K562 (cell line): Measurements from ENCODE around the gene SAFB. TPM values are rescaled to one million over a fixed set of nuclear protein-coding genes. Genes with fewer than 3 reads are reported as not detected.

Experiments
- CREBBP ChIP-seq: IDR thresholded peaks from one replicate; pipeline ENCODE4 v1.6.1; 2012; ENCODE audit warnings: low read depth, mild to moderate bottlenecking, control low read depth, inconsistent platforms, low read length
- KLF16 ChIP-seq: IDR thresholded peaks from 2 replicates; pipeline ENCODE4 v1.6.1; 2016; ENCODE audit warnings: antibody characterized with exemption
- NFE2 ChIP-seq: IDR thresholded peaks from 2 replicates; pipeline ENCODE4 v1.6.1; 2014; ENCODE audit warnings: antibody characterized with exemption, low read depth
- RBFOX2 ChIP-seq: fragments of 200-400 bp; formaldehyde crosslinking; IDR thresholded peaks from 2 replicates; pipeline ENCODE4 v1.6.1; 2017; ENCODE audit warnings: low read depth, mild to moderate bottlenecking, low read length, moderate library complexity
- ZBED1 ChIP-seq: IDR thresholded peaks from 2 replicates; pipeline ENCODE4 v1.6.1; 2014
- polyA plus RNA-seq, 8 experiments: library from polyadenylated mRNA; depleted of rRNA in 4 of 8; stranded (reverse) in 5 of 8; unstranded in 3 of 8; fragments of >200 nt; fragmentation: Nextera tagmentation in 2 of 8; fragmentation: Illumina TruSeq in 1 of 8; extraction: Ambion mirVana in 2 of 8; extraction: Trizol in 1 of 8; gene quantifications; 2 replicates each; pipeline versions ENCODE4 v1.2.1 to v1.2.3, GENCODE V29; 2011 to 2014; ENCODE audit warnings: inconsistent platforms in 1 of 8, missing spikeins in 1 of 8
- total RNA-seq, 7 experiments: library from RNA; depleted of rRNA in 6 of 7; stranded (reverse); fragments of >200 nt in 6 of 7; fragmentation: Illumina TruSeq in 2 of 7; extraction: Trizol in 2 of 7; gene quantifications; 2 replicates each; pipeline versions ENCODE4 v1.2.1 to v1.2.3, GENCODE V29; 2011 to 2021; ENCODE audit warnings: low replicate concordance in 1 of 7
- TF ChIP-seq, protein P1 (sequence below): sonication (generic); formaldehyde crosslinking; IDR thresholded peaks from 2 replicates; pipeline ENCODE4 v1.8.0; 2023; ENCODE audit warnings: mild to moderate bottlenecking, missing genetic modification reagents
- TF ChIP-seq, protein P2 (sequence below), 2 experiments: fragments of 450-650 bp; conservative IDR thresholded peaks; 2 replicates each; pipeline ENCODE4 v1.6.1; 2017; ENCODE audit warnings: mild to moderate bottlenecking in 2 of 2, moderate library complexity in 2 of 2
- TF ChIP-seq, protein P3 (sequence below): sonication (generic); formaldehyde crosslinking; IDR thresholded peaks from 2 replicates; pipeline ENCODE4 v1.9.0; 2022; ENCODE audit warnings: mild to moderate bottlenecking, missing genetic modification reagents
- TF ChIP-seq, protein P4 (sequence below): fragments of 250-450 bp; sonication (Bioruptor Pico); IDR thresholded peaks from 2 replicates; pipeline ENCODE4 v1.8.0; 2021; ENCODE audit warnings: borderline replicate concordance, mild to moderate bottlenecking, moderate library complexity; ENCODE audit not compliant: poor library complexity, severe bottlenecking

SAFB gene
- total and polyA plus RNA-seq, 9 of the 15 experiments (the other 6 are each of a cell fraction or from before 2014, with no cell fraction given), result 1.1 to 151 (median 83.1) TPM

DNA sequence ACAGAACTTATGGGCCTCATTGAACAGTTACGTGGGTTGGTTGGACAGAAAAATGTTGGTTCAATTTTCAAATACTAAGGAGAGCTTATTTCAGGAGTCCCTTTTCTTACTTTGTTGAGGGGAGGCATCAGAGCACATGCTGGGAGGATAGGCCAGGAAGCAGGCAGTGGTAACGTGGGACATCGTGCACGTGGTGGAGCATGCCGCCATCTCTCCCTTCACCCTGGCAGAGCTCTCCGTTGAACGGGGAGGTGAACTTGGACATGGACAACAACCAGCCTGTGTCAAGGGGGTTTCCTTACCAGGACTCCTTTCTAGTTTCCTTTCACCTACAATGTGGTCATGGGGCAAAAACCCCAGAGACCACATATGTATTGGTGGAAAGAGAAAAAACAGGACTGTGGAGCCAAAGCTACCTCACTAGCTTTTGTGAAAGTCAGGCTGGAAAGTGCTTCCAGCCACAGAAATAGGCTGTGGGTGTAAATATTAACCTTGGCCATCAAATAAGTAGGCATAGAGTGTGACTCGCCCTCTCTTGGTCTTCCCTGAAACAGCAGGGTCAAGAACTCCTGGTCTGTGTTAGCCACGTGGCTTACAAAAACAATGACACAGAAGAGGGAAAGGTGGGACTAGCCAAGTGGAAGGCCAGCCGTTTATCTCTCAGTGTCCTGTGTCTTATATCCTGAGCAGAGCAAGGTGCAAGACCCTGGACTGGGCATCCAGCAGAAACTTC is 43.1 kb downstream of the SAFB start (continued):
- TF ChIP-seq, protein P1, sequence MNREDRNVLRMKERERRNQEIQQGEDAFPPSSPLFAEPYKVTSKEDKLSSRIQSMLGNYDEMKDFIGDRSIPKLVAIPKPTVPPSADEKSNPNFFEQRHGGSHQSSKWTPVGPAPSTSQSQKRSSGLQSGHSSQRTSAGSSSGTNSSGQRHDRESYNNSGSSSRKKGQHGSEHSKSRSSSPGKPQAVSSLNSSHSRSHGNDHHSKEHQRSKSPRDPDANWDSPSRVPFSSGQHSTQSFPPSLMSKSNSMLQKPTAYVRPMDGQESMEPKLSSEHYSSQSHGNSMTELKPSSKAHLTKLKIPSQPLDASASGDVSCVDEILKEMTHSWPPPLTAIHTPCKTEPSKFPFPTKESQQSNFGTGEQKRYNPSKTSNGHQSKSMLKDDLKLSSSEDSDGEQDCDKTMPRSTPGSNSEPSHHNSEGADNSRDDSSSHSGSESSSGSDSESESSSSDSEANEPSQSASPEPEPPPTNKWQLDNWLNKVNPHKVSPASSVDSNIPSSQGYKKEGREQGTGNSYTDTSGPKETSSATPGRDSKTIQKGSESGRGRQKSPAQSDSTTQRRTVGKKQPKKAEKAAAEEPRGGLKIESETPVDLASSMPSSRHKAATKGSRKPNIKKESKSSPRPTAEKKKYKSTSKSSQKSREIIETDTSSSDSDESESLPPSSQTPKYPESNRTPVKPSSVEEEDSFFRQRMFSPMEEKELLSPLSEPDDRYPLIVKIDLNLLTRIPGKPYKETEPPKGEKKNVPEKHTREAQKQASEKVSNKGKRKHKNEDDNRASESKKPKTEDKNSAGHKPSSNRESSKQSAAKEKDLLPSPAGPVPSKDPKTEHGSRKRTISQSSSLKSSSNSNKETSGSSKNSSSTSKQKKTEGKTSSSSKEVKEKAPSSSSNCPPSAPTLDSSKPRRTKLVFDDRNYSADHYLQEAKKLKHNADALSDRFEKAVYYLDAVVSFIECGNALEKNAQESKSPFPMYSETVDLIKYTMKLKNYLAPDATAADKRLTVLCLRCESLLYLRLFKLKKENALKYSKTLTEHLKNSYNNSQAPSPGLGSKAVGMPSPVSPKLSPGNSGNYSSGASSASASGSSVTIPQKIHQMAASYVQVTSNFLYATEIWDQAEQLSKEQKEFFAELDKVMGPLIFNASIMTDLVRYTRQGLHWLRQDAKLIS (CRISPR knock-in tag), result no peak
- TF ChIP-seq KLF16 (no peak), NFE2 (no peak), CREBBP (no peak), ZBED1 (no peak), RBFOX2 (no peak)
- TF ChIP-seq, protein P2, sequence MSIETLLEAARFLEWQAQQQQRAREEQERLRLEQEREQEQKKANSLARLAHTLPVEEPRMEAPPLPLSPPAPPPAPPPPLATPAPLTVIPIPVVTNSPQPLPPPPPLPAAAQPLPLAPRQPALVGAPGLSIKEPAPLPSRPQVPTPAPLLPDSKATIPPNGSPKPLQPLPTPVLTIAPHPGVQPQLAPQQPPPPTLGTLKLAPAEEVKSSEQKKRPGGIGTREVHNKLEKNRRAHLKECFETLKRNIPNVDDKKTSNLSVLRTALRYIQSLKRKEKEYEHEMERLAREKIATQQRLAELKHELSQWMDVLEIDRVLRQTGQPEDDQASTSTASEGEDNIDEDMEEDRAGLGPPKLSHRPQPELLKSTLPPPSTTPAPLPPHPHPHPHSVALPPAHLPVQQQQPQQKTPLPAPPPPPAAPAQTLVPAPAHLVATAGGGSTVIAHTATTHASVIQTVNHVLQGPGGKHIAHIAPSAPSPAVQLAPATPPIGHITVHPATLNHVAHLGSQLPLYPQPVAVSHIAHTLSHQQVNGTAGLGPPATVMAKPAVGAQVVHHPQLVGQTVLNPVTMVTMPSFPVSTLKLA (conservative IDR thresholded peaks at IDR 0.05), result peak; percentile 79
- TF ChIP-seq, protein P3, sequence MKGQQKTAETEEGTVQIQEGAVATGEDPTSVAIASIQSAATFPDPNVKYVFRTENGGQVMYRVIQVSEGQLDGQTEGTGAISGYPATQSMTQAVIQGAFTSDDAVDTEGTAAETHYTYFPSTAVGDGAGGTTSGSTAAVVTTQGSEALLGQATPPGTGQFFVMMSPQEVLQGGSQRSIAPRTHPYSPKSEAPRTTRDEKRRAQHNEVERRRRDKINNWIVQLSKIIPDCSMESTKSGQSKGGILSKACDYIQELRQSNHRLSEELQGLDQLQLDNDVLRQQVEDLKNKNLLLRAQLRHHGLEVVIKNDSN (CRISPR knock-in tag), result peak; percentile 30; the same call in 1 of the 2 replicates
- TF ChIP-seq, protein P4, sequence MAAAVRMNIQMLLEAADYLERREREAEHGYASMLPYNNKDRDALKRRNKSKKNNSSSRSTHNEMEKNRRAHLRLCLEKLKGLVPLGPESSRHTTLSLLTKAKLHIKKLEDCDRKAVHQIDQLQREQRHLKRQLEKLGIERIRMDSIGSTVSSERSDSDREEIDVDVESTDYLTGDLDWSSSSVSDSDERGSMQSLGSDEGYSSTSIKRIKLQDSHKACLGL, result no peak
